Measurements from ENCODE around the gene METTL25.

The METTL25 gene

DNA sequence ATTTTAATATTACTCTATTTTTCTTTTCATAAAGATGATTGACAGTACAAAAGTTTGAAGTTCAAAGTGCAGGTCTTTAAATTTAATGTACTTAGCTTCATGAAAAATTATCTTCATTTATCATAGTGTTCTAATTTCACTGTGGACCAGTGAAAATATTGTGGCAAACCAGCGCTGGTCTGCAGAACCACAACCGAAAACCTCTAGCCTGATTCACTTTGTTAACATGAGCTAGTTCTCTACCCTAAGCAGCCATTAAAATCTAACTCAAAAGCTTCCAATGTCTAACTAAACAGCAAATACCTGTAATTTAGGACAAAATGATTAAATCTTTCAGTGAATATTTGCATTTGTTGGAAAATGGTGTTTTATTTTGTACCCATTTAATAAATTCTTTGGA lies 167.3 kb downstream of the METTL25 start:
- no peak for DNase-seq (ENCODE audit: low read depth in 2 of 2)

DNA sequence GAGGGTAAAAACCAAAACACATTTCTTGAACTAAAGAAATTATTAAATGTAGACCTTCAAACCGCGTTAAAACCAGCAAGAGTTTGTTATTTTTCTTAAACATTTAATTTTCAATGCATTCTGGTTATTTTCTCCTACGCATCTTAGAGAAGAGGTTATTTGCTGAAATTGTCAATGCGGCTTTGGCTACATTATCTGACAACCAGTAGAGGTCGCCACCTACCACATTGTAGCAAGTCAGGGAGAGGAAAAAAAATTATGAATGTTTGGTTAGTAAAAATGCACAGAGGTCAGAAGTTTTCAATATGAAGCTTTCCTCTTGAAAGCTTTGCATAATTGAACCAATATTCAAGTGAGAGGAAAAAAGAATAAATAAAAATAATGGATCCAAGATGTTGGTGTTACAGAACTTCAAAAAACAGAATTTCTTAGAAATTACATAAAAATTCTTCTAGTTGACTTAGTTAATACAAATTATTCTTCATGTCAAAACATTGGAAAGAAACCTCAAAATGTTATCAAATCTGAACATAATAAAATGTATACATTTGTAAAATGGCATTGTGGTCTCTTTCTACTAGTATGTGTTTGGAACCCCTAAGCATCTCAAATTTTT lies 168.9 kb downstream of the METTL25 start:
- DNase-seq (ENCODE audit: low read depth in 2 of 2) = no peak
